ENCODE data around the gene IQSEC3. TPM values are rescaled to one million over a fixed set of nuclear protein-coding genes. Genes with fewer than 3 reads are reported as not detected.

Gene IQSEC3
- total RNA-seq, 2 donors from 2014 or later, result 0.16 TPM; not detected in 1

GRCh38 chr12:138171-138897, 71.8 kb downstream of the IQSEC3 start:
- no peaks in the 10 kb centered on the region for H3K36me3 ChIP-seq
- H3K9me3 ChIP-seq, result no peaks in the 10 kb centered on the region
- no peaks in the 10 kb centered on the region for H3K27me3 ChIP-seq
- no peak for DNase-seq
- H3K27ac ChIP-seq, result no peak overlapping the region
- no peaks in the 10 kb centered on the region for H3K4me1 ChIP-seq
- no peak for TF ChIP-seq CTCF (IDR thresholded peaks at IDR 0.05)
- no peak overlapping the region for H3K9ac ChIP-seq (ENCODE audit: low read depth in 2 of 2, low read length in 2 of 2)
- no peak overlapping the region for H3K4me3 ChIP-seq
- intact Hi-C loops (cut with DNase I), result no loop called here

GRCh38 chr12:138898-139534, 72.4 kb downstream of the IQSEC3 start:
- intact Hi-C loops (cut with DNase I), result no loop called here
- no peak overlapping the region for H3K4me3 ChIP-seq

GRCh38 chr12:139585-139984, 73.0 kb downstream of the IQSEC3 start:
- H3K4me3 ChIP-seq, result no peak overlapping the region

More at GRCh38 chr12:138898-139534, 72.4 kb downstream of the IQSEC3 start:
- DNase-seq, result no peak
- H3K9ac ChIP-seq (ENCODE audit: low read depth in 2 of 2, low read length in 2 of 2), result no peak overlapping the region
- H3K27me3 ChIP-seq, result no peaks in the 10 kb centered on the region
- H3K27ac ChIP-seq, result no peak overlapping the region
- H3K9me3 ChIP-seq, result no peaks in the 10 kb centered on the region
- H3K4me1 ChIP-seq, result no peaks in the 10 kb centered on the region
- TF ChIP-seq CTCF (IDR thresholded peaks at IDR 0.05), result no peak
- H3K36me3 ChIP-seq, result no peaks in the 10 kb centered on the region

GRCh38 chr12:140162-140561, 73.6 kb downstream of the IQSEC3 start:
- no peak for TF ChIP-seq CTCF (IDR thresholded peaks at IDR 0.05)
- Histone ChIP-seq H3K9ac (ENCODE audit: low read depth in 2 of 2, low read length in 2 of 2) (no peak overlapping the region), H3K9me3 (no peaks in the 10 kb centered on the region), H3K4me1 (peaks cover 3% of the 10 kb centered on the region), H3K4me3 (no peak overlapping the region), H3K27ac (no peak overlapping the region), H3K27me3 (no peaks in the 10 kb centered on the region), H3K36me3 (no peaks in the 10 kb centered on the region)
- DNase-seq, result no peak
- intact Hi-C loops (cut with DNase I), result no loop called here

More at GRCh38 chr12:139585-139984, 73.0 kb downstream of the IQSEC3 start:
- no peak for TF ChIP-seq CTCF (IDR thresholded peaks at IDR 0.05)
- intact Hi-C loops (cut with DNase I), result no loop called here
- Histone ChIP-seq H3K36me3 (no peaks in the 10 kb centered on the region), H3K27me3 (no peaks in the 10 kb centered on the region), H3K9me3 (no peaks in the 10 kb centered on the region), H3K4me1 (peaks cover 3% of the 10 kb centered on the region), H3K27ac (no peak overlapping the region), H3K9ac (ENCODE audit: low read depth in 2 of 2, low read length in 2 of 2) (no peak overlapping the region)
- no peak for DNase-seq

- TF ChIP-seq CTCF (IDR thresholded peaks at IDR 0.05), result no peak
- Histone ChIP-seq H3K27ac (peak overlapping the region; percentile 69), H3K9ac (ENCODE audit: low read depth in 2 of 2, low read length in 2 of 2) (peak overlapping the region in 1 of 2 donors; percentile 21), H3K36me3 (no peaks in the 10 kb centered on the region), H3K4me1 (peaks cover 3% of the 10 kb centered on the region), H3K4me3 (no peak overlapping the region), H3K27me3 (no peaks in the 10 kb centered on the region), H3K9me3 (no peaks in the 10 kb centered on the region)
- intact Hi-C loops (cut with DNase I), result no loop called here
- peak; percentile 82 for DNase-seq
Observed at GRCh38 chr12:143964-144649, 77.5 kb downstream of the IQSEC3 start.

Data from colonic mucosa (tissue), 4 donors.